Measurements from ENCODE around the gene AFF2.

The AFF2 gene

GRCh38 chrX:148501386-148502066 is 1.1 kb downstream of the AFF2 start:
- no peaks in the 10 kb centered on the region for H3K36me3 ChIP-seq
- TF ChIP-seq CTCF (IDR thresholded peaks at IDR 0.05), result no peak
- H3K4me3 ChIP-seq (ENCODE audit: low read depth in 1 of 2, low read length in 1 of 2), result peak overlapping the region; percentile 66 to 68
- H3K4me1 ChIP-seq (ENCODE audit: control insufficient read depth in 1 of 2, insufficient read depth in 1 of 2, low read depth in 1 of 2, low read length in 1 of 2), result peaks cover 22 to 28% of the 10 kb centered on the region in 2 experiments
- no peaks in the 10 kb centered on the region for H3K27me3 ChIP-seq
- no peaks in the 10 kb centered on the region for H3K9me3 ChIP-seq
- H3K27ac ChIP-seq, result peak overlapping the region; percentile 74

- TF ChIP-seq CTCF (IDR thresholded peaks at IDR 0.05), result no peak
- peaks cover 12 to 16% of the 10 kb centered on the region in 2 experiments for H3K4me1 ChIP-seq (ENCODE audit: control insufficient read depth in 1 of 2, insufficient read depth in 1 of 2, low read depth in 1 of 2, low read length in 1 of 2)
- no peak overlapping the region for H3K27ac ChIP-seq
- no peak overlapping the region for H3K4me3 ChIP-seq (ENCODE audit: low read depth in 1 of 2, low read length in 1 of 2)
- no peaks in the 10 kb centered on the region for H3K27me3 ChIP-seq
- no peaks in the 10 kb centered on the region for H3K36me3 ChIP-seq
- no peaks in the 10 kb centered on the region for H3K9me3 ChIP-seq
These were observed 4.1 kb downstream of the AFF2 start for GRCh38 chrX:148504506-148504905.

GRCh38 chrX:148507418-148507817 is 7.0 kb downstream of the AFF2 start:
- no peaks in the 10 kb centered on the region for H3K27me3 ChIP-seq
- no peak overlapping the region for H3K27ac ChIP-seq
- H3K4me3 ChIP-seq (ENCODE audit: low read depth in 1 of 2, low read length in 1 of 2), result no peak overlapping the region
- TF ChIP-seq CTCF (IDR thresholded peaks at IDR 0.05), result no peak
- no peaks in the 10 kb centered on the region for H3K36me3 ChIP-seq
- peaks cover 2% of the 10 kb centered on the region in 2 experiments for H3K4me1 ChIP-seq (ENCODE audit: control insufficient read depth in 1 of 2, insufficient read depth in 1 of 2, low read depth in 1 of 2, low read length in 1 of 2)
- H3K9me3 ChIP-seq, result no peaks in the 10 kb centered on the region

GRCh38 chrX:148512453-148512852 is 12.0 kb downstream of the AFF2 start:
- Histone ChIP-seq H3K4me1 (ENCODE audit: control insufficient read depth in 1 of 2, insufficient read depth in 1 of 2, low read depth in 1 of 2, low read length in 1 of 2) (no peaks in the 10 kb centered on the region), H3K36me3 (no peaks in the 10 kb centered on the region), H3K4me3 (ENCODE audit: low read depth in 1 of 2, low read length in 1 of 2) (no peak overlapping the region), H3K27ac (no peak overlapping the region), H3K9me3 (no peaks in the 10 kb centered on the region), H3K27me3 (no peaks in the 10 kb centered on the region)
- no peak for TF ChIP-seq CTCF (IDR thresholded peaks at IDR 0.05)

GRCh38 chrX:148513661-148514060 is 13.2 kb downstream of the AFF2 start:
- H3K27ac ChIP-seq, result no peak overlapping the region
- H3K9me3 ChIP-seq, result no peaks in the 10 kb centered on the region
- H3K4me3 ChIP-seq (ENCODE audit: low read depth in 1 of 2, low read length in 1 of 2), result no peak overlapping the region
- no peaks in the 10 kb centered on the region for H3K4me1 ChIP-seq (ENCODE audit: control insufficient read depth in 1 of 2, insufficient read depth in 1 of 2, low read depth in 1 of 2, low read length in 1 of 2)
- TF ChIP-seq CTCF (IDR thresholded peaks at IDR 0.05), result no peak
- no peaks in the 10 kb centered on the region for H3K36me3 ChIP-seq
- H3K27me3 ChIP-seq, result no peaks in the 10 kb centered on the region
